HG03025 (cell line): ENCODE results near the gene NFATC2.
"Not testable (repeated sequence)": the region's sequence is repeated elsewhere in the genome, so short reads cannot be mapped to it uniquely, and the experiment has no call there.

Source experiments
- ATAC-seq: cut with Tn5 transposase; IDR thresholded peaks from one replicate; pipeline ENCODE4 v1.9.1; 2021; ENCODE audit warnings: mild to moderate bottlenecking, moderate library complexity; ENCODE audit not compliant: unreplicated experiment, low FRiP score

The NFATC2 gene

DNA sequence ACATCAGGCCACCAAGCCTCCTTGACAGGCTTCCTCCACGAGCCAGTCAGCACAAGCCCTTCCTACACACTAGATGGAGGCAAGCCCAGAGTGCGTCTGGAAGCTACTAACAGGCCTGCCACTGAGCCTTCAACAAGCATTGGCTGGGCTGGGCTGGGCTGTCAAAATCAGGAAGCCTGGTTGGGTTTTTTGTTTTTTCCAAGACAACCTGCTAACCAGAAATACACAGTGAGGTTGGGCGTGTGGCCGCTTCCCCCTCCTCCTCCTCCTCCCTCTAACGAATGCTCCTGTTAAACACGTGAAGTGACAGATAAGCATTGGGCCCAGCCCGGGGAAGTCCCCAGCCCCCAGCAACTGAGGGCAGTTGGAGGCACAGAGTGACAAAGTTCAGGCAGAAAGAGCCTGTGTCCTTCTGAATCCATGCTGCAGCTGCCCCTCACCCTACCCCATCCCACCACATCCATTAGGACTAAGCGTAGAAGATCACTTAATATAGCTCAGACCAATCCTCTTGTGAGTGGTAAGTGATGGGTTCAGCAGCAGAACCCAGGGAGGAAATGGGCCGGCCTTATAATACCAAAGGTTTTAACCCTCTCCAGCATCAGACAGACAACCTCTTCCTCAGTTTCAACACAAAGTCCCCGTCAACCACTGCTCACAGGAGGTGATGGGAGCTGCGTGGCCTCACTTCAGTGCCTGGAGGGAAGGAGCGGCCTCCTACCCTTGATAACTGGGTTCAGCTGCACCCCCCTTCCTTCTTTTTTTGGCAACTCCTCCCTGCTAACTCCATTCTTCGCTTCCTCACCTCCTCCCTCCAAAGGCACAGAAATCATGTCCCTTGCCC lies 1.1 kb downstream of the NFATC2 start:
- ATAC-seq, result peak; percentile 44

DNA sequence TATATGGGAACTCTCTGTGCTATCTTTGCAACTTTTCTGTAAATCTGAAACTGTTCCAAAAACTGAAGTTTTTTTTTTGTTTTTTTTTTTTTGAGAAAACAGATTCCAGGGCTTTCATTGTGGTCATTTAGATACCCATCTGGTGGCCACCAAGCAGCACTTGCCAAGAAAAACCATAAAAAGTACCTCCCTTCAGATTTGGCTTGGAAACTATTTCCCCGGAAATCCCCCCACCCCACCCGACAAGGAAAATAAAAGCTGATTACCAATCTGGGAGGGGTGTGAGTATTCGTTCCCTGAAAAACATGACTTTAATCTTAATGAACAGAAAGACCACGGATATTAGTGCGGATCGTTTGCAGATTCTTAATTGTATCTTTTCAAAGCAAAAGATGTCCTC lies 1.9 kb downstream of the NFATC2 start:
- ATAC-seq, result no peak

DNA sequence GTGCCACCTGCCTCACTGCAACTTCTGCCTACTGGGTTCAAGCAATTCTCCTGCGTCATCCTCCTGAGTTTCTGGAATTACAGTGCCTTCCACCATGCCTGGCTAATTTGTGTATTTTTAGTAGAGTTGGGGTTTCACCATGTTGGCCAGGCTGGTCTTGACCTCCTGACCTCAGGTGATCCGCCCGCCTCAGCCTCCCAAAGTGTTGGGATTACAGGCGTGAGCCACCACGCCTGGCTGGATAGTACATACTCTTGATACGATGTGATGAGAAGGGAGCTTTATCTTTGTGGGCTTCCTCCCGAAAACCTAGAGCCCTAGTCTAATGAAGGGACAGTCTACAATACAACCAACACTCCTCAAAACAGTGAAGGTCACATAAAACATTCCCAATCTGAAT lies 2.4 kb downstream of the NFATC2 start:
- not testable (repeated sequence) for ATAC-seq

DNA sequence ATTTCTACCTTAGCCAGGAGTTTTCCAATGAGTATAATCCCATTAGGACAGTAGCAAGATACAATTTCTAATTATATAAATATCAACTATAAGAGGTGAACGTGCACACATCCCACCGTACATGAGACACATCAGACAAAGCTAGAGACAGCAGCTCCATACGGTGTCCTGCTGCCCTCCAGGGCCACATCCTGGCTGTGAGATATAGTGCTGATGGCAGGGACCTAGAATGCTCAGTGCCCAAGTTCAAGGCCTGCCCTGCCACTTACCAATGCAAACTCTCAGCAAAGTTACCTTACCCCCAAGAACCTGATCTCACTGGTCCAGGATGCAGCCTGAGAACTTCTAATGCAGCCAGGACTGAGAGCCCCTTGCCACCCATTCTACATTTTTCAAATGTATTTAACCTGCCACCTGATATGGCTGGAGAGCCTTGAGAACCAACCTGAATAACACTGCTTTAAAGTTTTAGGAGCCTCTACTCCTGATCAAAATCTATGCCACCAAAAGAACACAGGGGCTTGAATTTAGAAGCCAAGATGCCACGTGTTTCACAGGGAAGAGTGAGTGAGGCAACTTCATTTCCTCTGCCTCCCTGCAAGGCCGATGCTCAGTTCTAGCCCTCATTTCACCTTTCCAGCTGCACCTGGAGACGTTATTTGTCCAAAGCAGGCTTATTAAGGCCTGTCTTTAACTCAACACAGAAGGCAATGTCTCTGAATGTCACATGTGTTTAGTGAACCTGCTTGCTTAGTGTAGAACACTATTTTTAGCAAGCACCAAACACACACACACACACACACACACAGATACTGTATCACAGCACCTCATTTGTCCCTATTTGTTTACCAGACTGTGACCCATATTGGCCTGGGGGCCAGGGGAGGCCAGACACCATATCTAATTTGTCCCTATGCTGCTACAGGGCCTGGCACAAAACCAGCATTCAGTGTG lies 6.1 kb downstream of the NFATC2 start:
- no peak for ATAC-seq

DNA sequence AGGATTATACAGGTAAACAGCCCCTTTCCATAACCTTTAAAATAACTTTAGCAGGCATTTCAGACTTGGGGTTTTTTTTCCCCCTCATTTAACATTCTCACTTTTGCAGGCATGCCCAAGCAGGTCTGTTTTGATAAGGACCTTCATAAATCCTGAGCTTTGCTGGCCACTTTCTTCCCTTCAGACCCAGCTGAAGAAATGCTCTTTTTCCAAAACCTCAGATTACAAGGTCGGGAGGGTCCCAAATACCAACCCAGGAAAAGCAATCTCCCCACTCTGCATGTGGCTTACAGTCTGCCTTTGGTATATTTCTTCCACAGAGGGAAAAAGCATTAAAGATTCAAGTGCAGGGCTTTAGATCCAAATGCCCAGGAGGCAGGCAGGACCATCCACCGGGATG lies 6.8 kb downstream of the NFATC2 start:
- no peak for ATAC-seq

DNA sequence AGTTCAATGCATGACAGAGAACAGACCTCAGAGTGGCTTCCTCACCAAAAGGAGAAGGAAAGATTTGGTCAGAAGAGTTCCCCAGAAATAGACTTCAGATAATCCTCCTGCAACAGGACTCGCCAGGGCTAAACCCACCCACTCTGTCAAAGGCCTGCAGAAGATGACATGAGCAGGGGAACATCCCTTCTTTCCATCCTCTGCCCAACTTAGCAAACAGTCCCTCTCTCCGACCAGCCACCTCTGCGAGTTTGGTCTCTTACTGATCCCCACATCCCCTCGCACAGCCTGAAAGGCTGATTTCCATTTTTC lies 7.5 kb downstream of the NFATC2 start:
- ATAC-seq, result no peak

DNA sequence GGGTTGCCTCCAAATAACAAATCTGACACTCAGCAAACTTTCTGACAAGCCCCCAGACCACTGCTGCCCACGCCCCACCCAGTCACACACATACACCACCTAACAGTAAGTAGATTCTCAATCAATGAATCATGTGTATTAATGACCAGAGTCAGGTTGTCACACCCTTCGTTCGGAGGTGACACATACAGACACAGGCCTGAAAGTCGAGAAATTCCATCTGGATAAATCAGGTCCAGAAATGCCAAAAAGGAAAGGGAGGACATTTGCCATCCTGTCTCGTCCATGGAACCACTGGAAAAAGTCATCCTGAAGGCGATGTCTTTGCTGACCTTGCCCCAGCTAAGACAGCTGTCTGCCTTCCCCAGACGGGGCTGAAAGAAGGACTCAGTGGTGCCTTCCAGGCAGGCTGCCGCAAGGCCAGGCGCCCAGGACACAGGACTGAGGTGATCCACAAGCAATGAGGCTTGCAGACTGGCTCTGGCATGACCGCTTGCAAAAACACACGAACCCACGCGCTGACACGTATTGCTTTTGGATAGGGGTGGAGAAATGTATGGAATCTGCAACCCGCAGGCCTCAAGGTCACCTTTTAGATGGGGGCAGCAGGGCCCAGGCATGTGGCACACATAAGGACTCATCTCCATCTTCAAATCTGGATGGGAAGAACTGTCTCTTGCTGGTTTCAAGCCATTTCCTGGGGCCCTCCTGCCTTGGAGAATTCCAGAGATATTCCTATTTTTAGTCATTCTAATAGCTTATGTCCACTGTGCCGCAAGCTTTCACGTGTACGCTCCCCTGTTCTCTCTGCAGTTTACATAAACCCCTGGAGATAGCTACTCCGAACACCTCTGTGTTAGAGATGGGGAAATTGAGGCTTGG lies 9.0 kb downstream of the NFATC2 start:
- ATAC-seq, result no peak

DNA sequence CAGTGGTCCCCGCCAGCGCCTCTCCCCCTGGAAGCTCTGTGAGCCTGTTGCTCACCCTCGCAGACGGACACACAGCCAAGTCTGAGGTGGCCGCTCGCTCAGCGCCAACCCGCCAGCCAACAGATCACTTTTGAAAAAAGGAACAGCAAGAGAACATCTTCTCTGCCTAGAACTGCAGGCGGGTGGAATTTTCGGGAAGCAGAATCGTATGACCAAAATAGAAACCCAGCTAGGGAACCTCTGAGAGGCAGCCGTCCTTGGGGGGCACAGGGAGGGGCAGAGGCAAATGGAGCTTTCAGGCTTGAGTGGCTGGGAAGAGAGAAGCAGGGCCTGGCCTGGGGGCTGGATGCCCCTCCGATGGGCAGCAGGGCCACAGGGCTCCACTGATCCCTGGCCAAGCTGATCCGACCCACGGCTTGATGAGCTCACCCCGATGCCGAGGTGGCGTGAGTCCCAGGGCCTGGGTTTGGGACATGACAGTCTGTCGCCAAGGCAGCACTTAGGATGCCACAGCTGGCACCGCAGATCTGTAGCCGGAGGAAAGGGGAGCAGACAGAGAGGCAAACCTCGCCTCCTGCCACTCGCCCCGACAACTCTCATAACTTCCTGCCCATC lies 9.8 kb downstream of the NFATC2 start:
- ATAC-seq, result no peak

DNA sequence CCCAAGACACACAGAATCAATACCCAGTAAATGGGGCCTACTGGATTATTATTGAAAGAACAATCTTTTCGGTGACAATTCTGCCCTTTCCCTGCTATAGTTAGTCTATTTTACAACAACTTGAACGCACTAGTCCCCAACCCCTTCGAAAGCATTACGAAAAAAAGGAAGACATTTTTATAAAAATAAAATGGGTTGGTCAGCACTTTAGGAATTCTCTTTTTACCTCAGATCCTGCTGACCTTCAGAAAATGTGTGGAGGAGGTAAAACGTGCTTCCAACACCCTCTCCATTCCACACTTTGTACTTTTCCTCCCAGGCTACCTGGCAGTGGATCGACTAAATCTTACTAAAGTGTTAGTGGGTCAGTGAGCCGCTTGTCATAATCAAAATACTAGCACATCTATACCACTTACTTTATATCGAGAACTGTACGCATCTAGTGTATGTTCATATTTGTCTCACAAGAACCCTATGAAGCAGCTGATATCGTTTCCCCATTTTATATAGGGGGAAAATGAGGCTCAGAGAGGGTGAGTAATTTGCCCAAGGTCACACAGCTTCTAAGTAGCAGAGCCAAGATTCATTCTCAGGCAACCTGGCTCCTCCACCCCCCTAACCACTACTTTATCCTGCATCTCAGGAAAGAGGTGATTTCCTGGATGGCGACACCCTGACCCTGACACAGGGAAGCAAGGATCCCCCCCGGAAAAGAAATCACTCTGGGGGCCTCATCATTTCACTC lies 10.6 kb downstream of the NFATC2 start:
- ATAC-seq, result no peak

DNA sequence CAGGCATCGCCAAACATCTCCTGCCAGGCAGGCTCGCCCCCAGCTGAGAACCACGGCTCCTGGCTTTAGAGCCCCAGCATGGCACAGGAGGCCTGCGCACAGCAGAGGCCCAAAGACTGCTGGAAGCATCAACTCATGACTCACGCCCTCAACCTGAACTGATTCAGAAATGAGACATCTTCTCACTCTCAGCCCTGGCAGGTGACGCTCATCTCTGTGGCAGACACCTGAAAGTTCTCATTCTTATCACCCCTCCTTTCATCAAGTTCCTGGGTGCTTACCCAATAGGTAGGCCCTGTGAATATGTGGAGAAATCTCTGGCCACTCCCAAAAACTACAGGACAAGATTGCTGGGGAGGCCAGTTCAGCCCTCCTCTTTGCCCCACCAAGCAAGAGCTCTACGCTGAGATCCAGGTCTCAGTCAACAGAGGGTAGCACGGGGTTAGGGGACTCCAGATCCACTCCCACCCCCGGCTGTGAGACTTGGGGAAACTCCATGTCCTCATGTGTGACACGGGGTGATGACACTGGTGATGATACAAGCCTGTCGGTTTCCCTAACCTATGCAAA lies 11.3 kb downstream of the NFATC2 start:
- ATAC-seq, result peak; percentile 47

DNA sequence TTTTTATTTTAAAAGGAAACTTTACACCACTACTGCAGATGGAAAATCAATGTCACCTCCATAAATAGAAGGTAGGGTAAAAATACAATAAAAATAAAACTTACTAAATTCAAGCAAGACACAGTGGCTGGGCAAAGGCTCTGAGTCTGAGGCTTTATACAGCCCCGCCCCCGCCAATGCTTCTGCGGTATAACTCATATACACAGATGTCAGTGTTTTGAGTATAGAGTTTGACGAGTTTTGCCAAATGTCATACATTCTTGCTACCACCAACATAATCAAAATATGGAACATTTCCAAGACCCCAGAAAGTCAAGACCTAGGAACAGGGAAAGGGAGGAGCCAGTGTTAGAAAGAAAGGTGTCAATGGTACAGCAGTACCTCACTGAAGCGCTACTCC lies 12.8 kb downstream of the NFATC2 start:
- ATAC-seq, result no peak

DNA sequence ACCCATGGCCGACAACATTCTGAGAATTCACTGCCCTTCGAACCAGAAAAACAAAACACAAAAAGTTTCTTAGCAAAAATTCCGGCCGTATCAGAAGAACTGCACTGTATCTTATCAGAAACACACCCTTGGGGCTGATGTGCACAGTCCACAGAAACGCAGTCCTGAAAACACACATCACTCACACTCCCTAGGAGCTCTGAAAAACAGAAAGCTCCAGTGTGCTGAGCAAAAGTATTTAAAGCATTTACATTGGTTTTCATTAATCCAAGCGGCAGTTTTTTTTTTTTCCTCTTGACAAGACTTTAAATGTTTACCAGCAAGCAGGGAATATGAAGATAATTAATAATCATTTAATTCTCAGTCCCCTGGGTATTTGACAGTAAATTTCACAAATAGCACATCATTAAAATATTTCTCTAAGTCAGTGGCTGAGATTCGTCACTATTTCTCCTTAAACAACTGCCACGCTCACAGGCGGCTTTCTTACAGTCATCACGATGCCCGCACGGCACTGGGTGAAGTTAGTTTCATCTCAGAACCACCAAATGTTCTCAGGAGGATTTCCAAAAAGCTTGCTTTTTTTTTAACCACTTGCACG lies 13.3 kb downstream of the NFATC2 start:
- ATAC-seq, result no peak

DNA sequence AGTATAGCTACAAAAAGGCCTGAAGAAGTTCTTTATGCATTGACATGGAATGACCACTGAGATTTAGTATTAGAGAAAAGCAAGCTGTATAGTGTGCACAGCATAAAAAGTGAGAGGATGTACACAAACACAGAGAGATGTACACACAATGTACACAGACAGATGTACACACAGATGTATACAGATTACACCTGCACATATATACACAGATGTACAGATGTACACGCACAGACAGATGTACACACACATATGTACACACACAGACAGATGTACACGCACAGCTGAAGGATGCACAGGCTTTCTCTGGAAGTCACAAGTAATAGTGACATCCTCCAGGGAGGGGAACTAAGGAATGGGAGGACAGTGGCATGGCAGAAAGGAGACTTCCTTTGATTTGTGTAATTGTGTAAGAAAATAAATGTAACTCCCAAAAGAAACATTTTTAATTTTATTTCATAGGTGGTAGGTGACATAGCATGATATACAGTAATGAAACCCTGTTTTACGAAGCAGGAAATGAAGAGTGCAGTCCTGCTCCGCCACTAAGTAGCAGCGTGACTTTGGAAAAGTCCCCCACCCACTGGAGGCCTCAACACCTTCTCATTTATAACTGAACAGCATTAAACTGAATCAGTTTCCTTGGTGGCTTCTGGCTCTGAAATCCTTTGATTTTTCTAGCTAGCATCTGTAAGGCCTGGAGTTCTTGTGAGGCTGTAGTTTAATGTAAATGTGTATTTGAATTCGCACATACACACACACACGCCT lies 14.1 kb downstream of the NFATC2 start:
- ATAC-seq, result no peak

DNA sequence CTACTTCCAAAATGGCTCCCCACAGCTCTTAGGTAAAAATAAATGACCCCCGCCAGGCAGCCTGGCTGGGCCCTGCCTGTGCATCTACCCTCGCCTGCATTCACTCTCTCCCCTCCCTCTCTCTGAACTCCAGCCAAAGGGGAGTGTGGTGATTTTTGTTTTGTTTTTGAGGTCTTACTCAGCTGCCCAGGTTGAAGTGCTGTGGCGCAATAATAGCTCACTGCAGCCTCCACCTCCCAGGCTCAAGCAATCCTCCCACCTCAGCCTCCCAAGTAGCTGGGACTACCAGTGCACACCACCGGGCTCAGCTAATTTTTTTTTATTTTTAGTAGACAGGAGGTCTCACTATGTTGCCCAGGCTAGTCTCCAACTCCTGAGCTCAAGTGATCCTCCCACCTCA lies 15.8 kb downstream of the NFATC2 start:
- ATAC-seq, result no peak

DNA sequence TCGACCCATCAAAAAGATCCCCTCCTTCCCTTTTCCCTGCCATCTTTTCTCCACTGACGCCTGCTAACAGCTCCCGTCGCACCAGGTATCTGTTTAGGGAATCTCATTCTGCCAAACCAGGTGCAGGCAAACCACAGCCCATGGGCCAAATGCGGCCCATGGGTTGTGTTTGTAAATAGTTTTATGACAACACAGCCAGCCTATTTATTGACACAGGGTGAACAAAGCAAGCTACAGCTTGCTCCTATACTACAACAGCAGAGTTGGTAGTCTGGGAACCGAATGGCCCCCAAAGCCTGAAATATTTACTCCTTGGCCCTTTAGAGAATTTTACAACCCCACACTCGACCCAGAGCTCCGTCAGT lies 16.4 kb downstream of the NFATC2 start:
- no peak for ATAC-seq

DNA sequence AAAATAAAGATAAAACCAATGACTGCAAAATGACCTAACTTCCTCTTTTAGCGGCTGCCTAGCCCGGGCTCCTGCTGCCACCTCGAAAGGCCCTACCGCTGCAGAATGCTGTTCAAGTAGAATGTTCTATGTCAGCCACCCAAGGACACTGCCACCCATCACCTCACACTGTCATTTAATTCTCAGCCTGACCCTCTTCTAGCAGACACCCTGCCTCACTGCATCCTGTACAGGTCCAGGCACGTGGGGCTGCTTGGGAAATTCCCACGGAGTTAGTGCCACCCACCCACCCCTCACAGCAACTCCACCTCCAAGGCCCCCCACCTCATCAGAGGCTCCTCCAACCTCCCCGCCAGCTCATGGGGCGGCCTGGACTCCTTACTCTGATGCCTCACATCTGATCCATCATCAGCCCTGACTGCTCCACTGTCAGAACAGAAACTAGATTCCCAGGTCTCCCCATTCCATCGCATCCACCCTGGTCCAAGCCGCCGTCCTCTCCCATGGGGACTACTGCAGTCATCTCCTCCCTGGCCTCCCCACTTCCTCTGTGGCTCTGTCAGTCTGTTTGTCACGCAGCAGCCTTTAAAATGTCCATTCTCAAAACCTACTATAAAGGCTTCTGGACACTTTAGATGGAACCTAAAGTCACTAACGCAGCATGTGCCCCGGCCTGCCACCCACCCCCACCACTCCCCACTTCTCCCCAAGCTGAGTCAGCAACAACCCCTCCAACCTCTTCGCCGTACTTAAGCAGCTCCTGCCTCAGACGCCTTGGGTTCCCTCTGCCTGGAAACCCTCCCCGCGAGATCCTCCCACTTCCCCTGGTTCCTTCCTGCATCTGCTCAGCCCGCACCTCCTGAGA lies 17.0 kb downstream of the NFATC2 start:
- no peak for ATAC-seq

DNA sequence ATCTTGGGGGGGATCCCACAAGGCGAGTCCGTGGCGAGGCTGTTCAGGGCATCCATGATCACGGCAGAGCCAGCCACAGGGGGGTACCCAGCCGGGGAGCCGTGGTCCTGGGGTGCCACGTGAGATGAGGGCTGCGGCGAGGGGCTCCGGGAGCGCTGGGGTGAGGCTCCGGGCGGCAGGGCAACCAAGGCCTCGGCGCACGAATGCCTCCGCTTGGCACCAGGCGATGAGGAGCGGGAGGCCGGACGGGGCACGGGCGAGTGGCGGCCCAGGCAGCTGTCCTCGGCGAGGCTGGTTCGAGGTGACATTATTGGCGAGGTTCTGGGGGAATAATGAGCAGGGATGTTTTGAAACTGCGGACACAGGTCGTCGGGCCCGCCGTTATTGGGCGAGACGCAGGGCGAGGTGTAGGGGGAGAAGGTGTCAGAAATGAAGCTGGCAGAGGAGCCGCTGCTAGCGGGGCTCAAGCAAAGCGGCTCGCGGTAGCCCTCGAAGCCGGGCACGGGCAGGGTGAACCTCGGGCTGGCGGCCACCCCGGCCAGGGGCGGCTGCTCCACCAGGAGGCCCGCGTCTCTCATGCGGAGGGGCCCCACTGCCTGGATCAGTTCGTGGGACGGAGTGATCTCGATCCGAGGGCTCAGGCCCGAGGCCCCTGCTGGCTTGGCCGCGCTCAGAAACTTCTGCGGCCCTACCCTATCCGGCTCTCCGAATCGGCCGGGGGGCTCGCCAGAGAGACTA lies 19.1 kb downstream of the NFATC2 start:
- no peak for ATAC-seq
